Measurements from ENCODE around the gene LRP8. TPM values are rescaled to one million over a fixed set of nuclear protein-coding genes. Genes with fewer than 3 reads are reported as not detected.
A peak's percentile ranks its signal among the peaks of the same experiment; 100 is the strongest.

Gene LRP8
- total RNA-seq, 2 donors from 2014 or later, result 4.7 to 15.3 TPM

DNA sequence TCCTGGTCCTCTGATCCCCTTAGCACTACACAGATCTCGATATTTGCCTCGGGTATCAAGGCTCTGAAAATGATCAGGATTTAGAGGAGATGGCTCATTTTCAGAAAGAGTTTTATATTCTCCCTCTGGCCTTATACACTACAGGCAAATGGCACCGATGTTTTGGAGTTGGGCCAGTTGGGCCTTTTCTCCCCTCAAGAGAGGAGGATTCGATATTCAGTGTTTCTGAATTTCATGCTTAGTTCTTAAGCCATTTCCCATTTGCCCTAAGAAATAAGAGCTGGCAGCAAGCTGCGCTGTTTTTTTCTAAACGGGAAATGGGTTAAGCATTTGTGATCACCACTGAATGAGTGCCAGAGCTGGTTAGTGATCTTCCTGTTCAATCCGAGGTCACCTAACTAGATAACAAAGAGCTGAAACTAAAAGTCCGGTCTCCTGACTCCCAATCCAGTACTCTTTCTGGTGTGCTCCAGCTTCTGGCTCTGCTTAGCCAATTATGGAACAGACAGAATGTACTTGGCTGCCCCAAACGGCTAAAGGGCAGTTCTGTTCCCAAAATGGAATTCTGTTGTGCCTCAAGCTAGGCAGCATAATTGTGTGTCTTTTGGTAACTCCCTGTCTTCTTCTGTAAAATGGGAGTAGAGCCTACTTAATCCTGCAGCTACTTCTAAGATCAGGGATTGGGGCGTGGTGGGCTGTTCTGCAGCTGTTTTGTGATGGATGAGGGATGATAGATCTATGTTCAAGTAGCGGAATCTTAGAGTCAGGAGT, 132.4 kb downstream of the LRP8 start:
- Histone ChIP-seq H3K4me3 (no peak overlapping the region), H3K36me3 (no peaks in the 10 kb centered on the region), H3K27me3 (no peaks in the 10 kb centered on the region), H3K27ac (peak overlapping the region; percentile 97), H3K4me1 (peaks cover 7% of the 10 kb centered on the region), H3K9ac (ENCODE audit: low read depth in 2 of 2, low read length in 2 of 2) (no peak overlapping the region), H3K9me3 (no peaks in the 10 kb centered on the region)
- intact Hi-C loops (cut with DNase I), result no loop called here
- no peak for DNase-seq
- TF ChIP-seq CTCF (IDR thresholded peaks at IDR 0.05), result no peak

Other genes with a start within 250 kb of the LRP8 start
- gene SLC1A7, start 185.4 kb downstream of the LRP8 start, total RNA-seq, result 1 to 10 TPM in 1 of 2 donors, under 1 TPM in 1; 0.50 to 1.1 TPM
- gene CPT2, start 131.2 kb downstream of the LRP8 start, total RNA-seq, result 10 to 100 TPM; 66.1 to 66.4 TPM
- 10 to 100 TPM; 34.6 to 43.9 TPM for gene CZIB, start 107.4 kb downstream of the LRP8 start, total RNA-seq
- 10 to 100 TPM; 34.0 to 49.7 TPM for gene MAGOH, start 89.6 kb downstream of the LRP8 start, total RNA-seq
- not detected for gene DMRTB1, start 131.3 kb upstream of the LRP8 start, total RNA-seq